Measurements from ENCODE around the gene PAX1.
A peak's percentile ranks its signal among the peaks of the same experiment; 100 is the strongest.

Gene PAX1

DNA sequence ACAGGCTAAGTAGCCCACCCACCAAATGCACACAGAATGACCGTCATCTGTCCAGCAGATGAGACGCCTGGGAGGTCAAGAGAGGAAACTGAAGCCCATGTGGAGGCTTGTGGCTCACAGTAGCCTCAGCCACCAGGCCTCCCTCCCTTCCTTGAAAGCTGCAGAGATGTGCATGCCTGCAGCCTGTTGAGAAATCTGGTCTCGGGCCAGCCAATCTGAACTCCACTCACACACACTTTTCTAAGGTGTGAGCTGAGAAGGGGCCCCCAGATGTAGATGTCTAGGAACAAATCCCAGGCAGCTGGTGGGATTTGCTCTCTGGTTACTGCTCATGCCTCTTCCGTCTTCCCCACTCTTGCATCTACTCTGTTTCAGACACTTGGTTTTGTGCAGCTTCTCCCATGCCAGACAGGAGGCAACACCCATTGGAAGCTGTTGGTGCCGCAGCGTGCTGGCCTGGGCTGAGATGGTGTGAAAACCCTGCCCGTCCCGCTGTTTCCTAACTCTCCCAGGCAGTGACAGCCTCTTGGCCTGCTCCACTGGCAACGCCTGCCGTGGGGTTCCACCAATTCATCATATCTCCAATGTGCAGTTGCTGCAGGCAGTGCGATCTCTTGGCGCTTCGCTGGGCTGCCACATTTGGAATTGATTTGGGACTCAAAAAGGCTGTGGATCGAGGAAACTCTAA lies 24.1 kb upstream of the PAX1 start:
- H3K27me3 ChIP-seq (ENCODE audit: control insufficient read depth, insufficient read depth, low read length), result no peaks in the 10 kb centered on the region
- H3K9me3 ChIP-seq (ENCODE audit: control insufficient read depth, low read length), result no peaks in the 10 kb centered on the region
- TF ChIP-seq, protein P1, sequence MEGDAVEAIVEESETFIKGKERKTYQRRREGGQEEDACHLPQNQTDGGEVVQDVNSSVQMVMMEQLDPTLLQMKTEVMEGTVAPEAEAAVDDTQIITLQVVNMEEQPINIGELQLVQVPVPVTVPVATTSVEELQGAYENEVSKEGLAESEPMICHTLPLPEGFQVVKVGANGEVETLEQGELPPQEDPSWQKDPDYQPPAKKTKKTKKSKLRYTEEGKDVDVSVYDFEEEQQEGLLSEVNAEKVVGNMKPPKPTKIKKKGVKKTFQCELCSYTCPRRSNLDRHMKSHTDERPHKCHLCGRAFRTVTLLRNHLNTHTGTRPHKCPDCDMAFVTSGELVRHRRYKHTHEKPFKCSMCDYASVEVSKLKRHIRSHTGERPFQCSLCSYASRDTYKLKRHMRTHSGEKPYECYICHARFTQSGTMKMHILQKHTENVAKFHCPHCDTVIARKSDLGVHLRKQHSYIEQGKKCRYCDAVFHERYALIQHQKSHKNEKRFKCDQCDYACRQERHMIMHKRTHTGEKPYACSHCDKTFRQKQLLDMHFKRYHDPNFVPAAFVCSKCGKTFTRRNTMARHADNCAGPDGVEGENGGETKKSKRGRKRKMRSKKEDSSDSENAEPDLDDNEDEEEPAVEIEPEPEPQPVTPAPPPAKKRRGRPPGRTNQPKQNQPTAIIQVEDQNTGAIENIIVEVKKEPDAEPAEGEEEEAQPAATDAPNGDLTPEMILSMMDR (IDR thresholded peaks at IDR 0.05), result no peak
- H3K36me3 ChIP-seq (ENCODE audit: control insufficient read depth, insufficient read depth, low read length), result no peaks in the 10 kb centered on the region
- H2AFZ ChIP-seq, result peak overlapping the region; percentile 58
- H3K27ac ChIP-seq, result peak overlapping the region; percentile 99
- H3K4me1 ChIP-seq, result peaks cover 68% of the 10 kb centered on the region
- H3K4me3 ChIP-seq (ENCODE audit: low read depth, low read length), result peak overlapping the region; percentile 28
- H3K79me2 ChIP-seq, result peaks cover 37% of the 10 kb centered on the region
- H3K4me2 ChIP-seq (ENCODE audit: low read length), result peak overlapping the region; percentile 50
- peak overlapping the region; percentile 47 for H3K9ac ChIP-seq

GRCh38 chr20:21681922-21682318 lies 23.5 kb upstream of the PAX1 start:
- peak overlapping the region; percentile 99 for H3K27ac ChIP-seq
- peak overlapping the region; percentile 28 for H3K4me3 ChIP-seq (ENCODE audit: low read depth, low read length)
- H3K4me2 ChIP-seq (ENCODE audit: low read length), result peak overlapping the region; percentile 50
- H3K4me1 ChIP-seq, result peaks cover 73% of the 10 kb centered on the region
- peaks cover 38% of the 10 kb centered on the region for H3K79me2 ChIP-seq
- H3K36me3 ChIP-seq (ENCODE audit: control insufficient read depth, insufficient read depth, low read length), result no peaks in the 10 kb centered on the region
- no peaks in the 10 kb centered on the region for H3K27me3 ChIP-seq (ENCODE audit: control insufficient read depth, insufficient read depth, low read length)
- H3K9ac ChIP-seq, result peak overlapping the region; percentile 47
- TF ChIP-seq, protein P1 (IDR thresholded peaks at IDR 0.05), result no peak
- peak overlapping the region; percentile 58 for H2AFZ ChIP-seq
- H3K9me3 ChIP-seq (ENCODE audit: control insufficient read depth, low read length), result no peaks in the 10 kb centered on the region

DNA sequence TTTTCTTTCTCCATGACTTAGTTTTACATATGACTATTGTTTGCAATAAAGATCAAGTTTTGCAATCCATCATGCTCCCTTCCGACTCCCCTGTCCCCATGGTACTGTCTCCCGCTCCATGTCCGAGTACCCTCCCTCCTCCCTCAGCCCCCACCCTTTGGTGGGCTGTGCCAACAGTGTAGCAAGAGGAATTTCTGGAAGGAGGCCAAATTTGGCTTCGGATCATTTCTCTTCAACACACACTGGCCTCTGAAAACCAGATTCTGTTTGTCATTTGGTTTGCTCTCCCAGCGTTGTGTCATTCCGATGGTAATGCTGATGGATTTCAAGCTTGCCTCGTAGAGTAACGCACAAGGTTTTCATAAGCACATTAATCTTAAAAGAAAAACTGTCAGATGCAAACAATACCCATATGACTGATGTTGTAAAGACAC lies 22.9 kb upstream of the PAX1 start:
- TF ChIP-seq, protein P1 (IDR thresholded peaks at IDR 0.05), result no peak
- Histone ChIP-seq H3K27me3 (ENCODE audit: control insufficient read depth, insufficient read depth, low read length) (no peaks in the 10 kb centered on the region), H3K4me1 (peaks cover 68% of the 10 kb centered on the region), H3K4me3 (ENCODE audit: low read depth, low read length) (peak overlapping the region; percentile 17), H2AFZ (peak overlapping the region; percentile 58), H3K27ac (peak overlapping the region; percentile 99), H3K4me2 (ENCODE audit: low read length) (peak overlapping the region; percentile 50), H3K9me3 (ENCODE audit: control insufficient read depth, low read length) (no peaks in the 10 kb centered on the region), H3K9ac (peak overlapping the region; percentile 28), H3K36me3 (ENCODE audit: control insufficient read depth, insufficient read depth, low read length) (no peaks in the 10 kb centered on the region), H3K79me2 (peaks cover 39% of the 10 kb centered on the region)

GRCh38 chr20:21684671-21685070 lies 20.8 kb upstream of the PAX1 start:
- no peak overlapping the region for H2AFZ ChIP-seq
- H3K36me3 ChIP-seq (ENCODE audit: control insufficient read depth, insufficient read depth, low read length), result no peaks in the 10 kb centered on the region
- no peak overlapping the region for H3K4me3 ChIP-seq (ENCODE audit: low read depth, low read length)
- no peak overlapping the region for H3K4me2 ChIP-seq (ENCODE audit: low read length)
- H3K27me3 ChIP-seq (ENCODE audit: control insufficient read depth, insufficient read depth, low read length), result no peaks in the 10 kb centered on the region
- H3K9me3 ChIP-seq (ENCODE audit: control insufficient read depth, low read length), result no peaks in the 10 kb centered on the region
- TF ChIP-seq, protein P1 (IDR thresholded peaks at IDR 0.05), result peak; percentile 42
- H3K9ac ChIP-seq, result no peak overlapping the region
- peak overlapping the region; percentile 99 for H3K27ac ChIP-seq
- H3K4me1 ChIP-seq, result peaks cover 60% of the 10 kb centered on the region
- peaks cover 50% of the 10 kb centered on the region for H3K79me2 ChIP-seq

- Histone ChIP-seq H3K4me1 (peaks cover 61% of the 10 kb centered on the region), H3K9ac (no peak overlapping the region), H3K27ac (peak overlapping the region; percentile 17), H3K79me2 (peaks cover 61% of the 10 kb centered on the region), H2AFZ (no peak overlapping the region), H3K9me3 (ENCODE audit: control insufficient read depth, low read length) (no peaks in the 10 kb centered on the region), H3K36me3 (ENCODE audit: control insufficient read depth, insufficient read depth, low read length) (no peaks in the 10 kb centered on the region), H3K27me3 (ENCODE audit: control insufficient read depth, insufficient read depth, low read length) (no peaks in the 10 kb centered on the region), H3K4me2 (ENCODE audit: low read length) (peak overlapping the region; percentile 0), H3K4me3 (ENCODE audit: low read depth, low read length) (no peak overlapping the region)
- TF ChIP-seq, protein P1 (IDR thresholded peaks at IDR 0.05), result no peak
These were observed 19.5 kb upstream of the PAX1 start for GRCh38 chr20:21685981-21686380.
